SK-MEL-5 (cell line): ENCODE measurements around the gene FGF3. TPM values are rescaled to one million over a fixed set of nuclear protein-coding genes. Genes with fewer than 3 reads are reported as not detected.
A peak's percentile ranks its signal among the peaks of the same experiment; 100 is the strongest.

Source experiments
- DNase-seq: peaks from one replicate; pipeline ENCODE4 v3.0.0-alpha.2; 2016; ENCODE audit warnings: low read depth, low spot score
- in situ Hi-C: cut with HindIII; loops from 2 replicates; pipeline ENCODE4 v1.10.0; 2016; ENCODE audit warnings: low sequenced_read_pairs, high pct_unique_total_duplicates, low pct_unique_long_range_greater_than_20kb
- total RNA-seq: library from RNA; depleted of rRNA; stranded (reverse); fragments of >200 nt; shearing (Covaris generic); gene quantifications from 2 replicates; pipeline ENCODE4 v1.2.3, GENCODE V29; 2014

Gene FGF3
- total RNA-seq, 1 experiment from 2014 or later = not detected

GRCh38 chr11:69814902-69815301, 4.3 kb downstream of the FGF3 start:
- in situ Hi-C loops = no loop called here
- DNase-seq = no peak

- DNase-seq = no peak
Measured at GRCh38 chr11:69814411-69814810, 4.8 kb downstream of the FGF3 start.

GRCh38 chr11:69813839-69814238, 5.4 kb downstream of the FGF3 start:
- in situ Hi-C loops = no loop called here
- DNase-seq = no peak

More at GRCh38 chr11:69814411-69814810, 4.8 kb downstream of the FGF3 start:
- in situ Hi-C loops = no loop called here

- DNase-seq = no peak
- in situ Hi-C loops = no loop called here
Measured at GRCh38 chr11:69812946-69813345, 6.3 kb downstream of the FGF3 start.

GRCh38 chr11:69812256-69812655, 7.0 kb downstream of the FGF3 start:
- in situ Hi-C loops = no loop called here

GRCh38 chr11:69811431-69811830, 7.8 kb downstream of the FGF3 start:
- no peak for DNase-seq
- in situ Hi-C loops = no loop called here

More at GRCh38 chr11:69812256-69812655, 7.0 kb downstream of the FGF3 start:
- DNase-seq = no peak

GRCh38 chr11:69810289-69811118, 8.7 kb downstream of the FGF3 start:
- no peak for DNase-seq
- in situ Hi-C loops = no loop called here

- in situ Hi-C loops = no loop called here
- peak; percentile 46 for DNase-seq
Measured at GRCh38 chr11:69808667-69809086, 10.5 kb downstream of the FGF3 start.

- DNase-seq = no peak
- in situ Hi-C loops = no loop called here
Measured at GRCh38 chr11:69807106-69807815, 12.0 kb downstream of the FGF3 start.

GRCh38 chr11:69804769-69805508, 14.3 kb downstream of the FGF3 start:
- in situ Hi-C loops = no loop called here
- no peak for DNase-seq

GRCh38 chr11:69803604-69804218, 15.5 kb downstream of the FGF3 start:
- in situ Hi-C loops = no loop called here
- DNase-seq = no peak

GRCh38 chr11:69803022-69803421, 16.2 kb downstream of the FGF3 start:
- in situ Hi-C loops = no loop called here
- DNase-seq = no peak

GRCh38 chr11:69802590-69802989, 16.6 kb downstream of the FGF3 start:
- in situ Hi-C loops = no loop called here

GRCh38 chr11:69801513-69802335, 17.5 kb downstream of the FGF3 start:
- DNase-seq = peak; percentile 80
- in situ Hi-C loops = no loop called here

More at GRCh38 chr11:69802590-69802989, 16.6 kb downstream of the FGF3 start:
- no peak for DNase-seq

GRCh38 chr11:69800278-69800677, 18.9 kb downstream of the FGF3 start:
- DNase-seq = no peak
- in situ Hi-C loops = no loop called here

- in situ Hi-C loops = no loop called here
- DNase-seq = peak; percentile 95
Measured at GRCh38 chr11:69799582-69799981, 19.6 kb downstream of the FGF3 start.

GRCh38 chr11:69799097-69799496, 20.1 kb downstream of the FGF3 start:
- in situ Hi-C loops = no loop called here
- no peak for DNase-seq
